GM23338 (cell line): ENCODE data around the gene ANAPC5. TPM values are rescaled to one million over a fixed set of nuclear protein-coding genes. Genes with fewer than 3 reads are reported as not detected.
"Not testable (repeated sequence)": the region's sequence is repeated elsewhere in the genome, so short reads cannot be mapped to it uniquely, and the experiment has no call there.

Source experiments
- ATAC-seq: fragments of 200-7000 bp; cut with Tn5 transposase; 3 replicates; pipeline ENCODE4 v1.9.1; 2020
- DNase-seq: peaks from one replicate; pipeline ENCODE4 v3.0.0-alpha.2; 2015; ENCODE audit warnings: low spot score
- H2AFZ ChIP-seq: fragments of 200-600 bp; sonication (generic); 2 replicates; pipeline ENCODE4 v1.8.0; 2016; ENCODE audit warnings: antibody characterized with exemption, mild to moderate bottlenecking, moderate library complexity
- H3F3A ChIP-seq: fragments of 200-600 bp; sonication (generic); replicated peaks from 2 replicates; pipeline ENCODE4 v1.8.0; 2017; ENCODE audit warnings: antibody characterized with exemption, mixed run types, low read depth
- H3K27ac ChIP-seq: fragments of 200-600 bp; sonication (generic); 2 replicates; pipeline ENCODE4 v1.6.1; 2016; ENCODE audit warnings: low read depth
- H3K27me3 ChIP-seq: fragments of 200-600 bp; sonication (generic); 2 replicates; pipeline ENCODE4 v1.8.0; 2016; ENCODE audit warnings: mild to moderate bottlenecking, mixed run types, moderate library complexity; ENCODE audit not compliant: insufficient read depth
- H3K36me3 ChIP-seq: fragments of 200-600 bp; sonication (generic); 2 replicates; pipeline ENCODE4 v1.8.0; 2016; ENCODE audit warnings: mild to moderate bottlenecking; ENCODE audit not compliant: insufficient read depth
- H3K4me1 ChIP-seq: fragments of 200-600 bp; sonication (generic); 2 replicates; pipeline ENCODE4 v1.8.0; 2016; ENCODE audit warnings: mild to moderate bottlenecking, moderate library complexity; ENCODE audit not compliant: insufficient read depth
- H3K4me2 ChIP-seq: fragments of 200-600 bp; sonication (generic); 2 replicates; pipeline ENCODE4 v1.7.1; 2017; ENCODE audit warnings: mixed run types
- H3K4me3 ChIP-seq: fragments of 200-600 bp; sonication (generic); 2 replicates; pipeline ENCODE4 v1.6.1; 2016; ENCODE audit warnings: mixed run types
- H3K79me2 ChIP-seq: fragments of 200-600 bp; sonication (generic); replicated peaks from 2 replicates; pipeline ENCODE4 v1.8.0; 2017; ENCODE audit warnings: mild to moderate bottlenecking; ENCODE audit not compliant: insufficient read depth
- H3K9me2 ChIP-seq: fragments of 200-600 bp; sonication (generic); 2 replicates; pipeline ENCODE4 v1.8.0; 2017; ENCODE audit not compliant: insufficient read depth
- H4K20me1 ChIP-seq: fragments of 200-600 bp; sonication (generic); replicated peaks from 2 replicates; pipeline ENCODE4 v1.8.0; 2017; ENCODE audit warnings: mild to moderate bottlenecking; ENCODE audit not compliant: insufficient read depth
- H3K27ac Mint-ChIP-seq: 2 replicates; pipeline ENCODE4 v1.8.0; 2020; ENCODE audit warnings: inconsistent platforms, mild to moderate bottlenecking, moderate library complexity, mixed read lengths
- H3K27me3 Mint-ChIP-seq: 3 replicates; pipeline ENCODE4 v1.8.0; 2022; ENCODE audit warnings: low read depth, mild to moderate bottlenecking, moderate library complexity, mixed read lengths, inconsistent platforms; ENCODE audit not compliant: insufficient read depth, poor library complexity
- H3K36me3 Mint-ChIP-seq: 3 replicates; pipeline ENCODE4 v1.8.0; 2021; ENCODE audit warnings: low read depth, mild to moderate bottlenecking, inconsistent platforms, moderate library complexity, mixed read lengths
- H3K4me1 Mint-ChIP-seq: 3 replicates; pipeline ENCODE4 v1.8.0; 2020; ENCODE audit warnings: mild to moderate bottlenecking, inconsistent platforms, mixed read lengths
- H3K4me3 Mint-ChIP-seq: 3 replicates; pipeline ENCODE4 v1.8.0; 2021; ENCODE audit warnings: moderate library complexity, mild to moderate bottlenecking, inconsistent platforms, mixed read lengths
- H3K9me3 Mint-ChIP-seq: 3 replicates; pipeline ENCODE4 v1.8.0; 2020; ENCODE audit warnings: moderate library complexity, mild to moderate bottlenecking, inconsistent platforms, mixed read lengths
- CREB1 ChIP-seq: fragments of 250-450 bp; sonication (Bioruptor Pico); IDR thresholded peaks from 2 replicates; pipeline ENCODE4 v1.5.0; 2020; ENCODE audit warnings: low read depth, mild to moderate bottlenecking, moderate library complexity
- EZH2 ChIP-seq: fragments of 200-600 bp; sonication (generic); IDR thresholded peaks from one replicate; pipeline ENCODE4 v1.8.0; 2017; ENCODE audit warnings: antibody characterized with exemption, mild to moderate bottlenecking, low read depth; ENCODE audit not compliant: unreplicated experiment
- JUNB ChIP-seq: IDR thresholded peaks from one replicate; pipeline ENCODE4 v1.6.1; 2016; ENCODE audit warnings: antibody characterized with exemption; ENCODE audit not compliant: unreplicated experiment
- ZNF331 ChIP-seq: fragments of 250-450 bp; sonication (Bioruptor Pico); IDR thresholded peaks from 2 replicates; pipeline ENCODE4 v1.5.0; 2020; ENCODE audit warnings: low read depth, mild to moderate bottlenecking, moderate library complexity
- polyA plus RNA-seq: library from polyadenylated mRNA; unstranded; fragments of >200 nt; fragmentation: Nextera tagmentation; extraction: Ambion mirVana; gene quantifications from 2 replicates; pipeline ENCODE4 v1.2.1, GENCODE V29; 2016
- total RNA-seq: library from RNA; depleted of rRNA; stranded (reverse); fragments of >200 nt; shearing (Covaris generic); gene quantifications from 2 replicates; pipeline ENCODE4 v1.2.3, GENCODE V29; 2014
- TF ChIP-seq, protein P1 (sequence below), 2 experiments: fragments of 200-600 bp in 1 of 2; sonication (generic) in 1 of 2; conservative IDR thresholded peaks; 2 replicates each; pipeline versions ENCODE4 v1.5.1 to v1.6.1; 2016 to 2017; ENCODE audit warnings: antibody characterized with exemption in 2 of 2, low read depth in 2 of 2, mild to moderate bottlenecking in 2 of 2, moderate library complexity in 1 of 2
- TF ChIP-seq, protein P2 (sequence below): IDR thresholded peaks from one replicate; pipeline ENCODE4 v1.6.1; 2018; ENCODE audit warnings: antibody characterized with exemption; ENCODE audit not compliant: unreplicated experiment
- TF ChIP-seq, protein P3 (sequence below): fragments of 250-450 bp; sonication (Bioruptor Pico); IDR thresholded peaks from 2 replicates; pipeline ENCODE4 v1.5.0; 2020; ENCODE audit warnings: mild to moderate bottlenecking, moderate library complexity

Gene ANAPC5
- total and polyA plus RNA-seq, 2 experiments from 2014 or later, result 65.9 to 125 TPM

DNA sequence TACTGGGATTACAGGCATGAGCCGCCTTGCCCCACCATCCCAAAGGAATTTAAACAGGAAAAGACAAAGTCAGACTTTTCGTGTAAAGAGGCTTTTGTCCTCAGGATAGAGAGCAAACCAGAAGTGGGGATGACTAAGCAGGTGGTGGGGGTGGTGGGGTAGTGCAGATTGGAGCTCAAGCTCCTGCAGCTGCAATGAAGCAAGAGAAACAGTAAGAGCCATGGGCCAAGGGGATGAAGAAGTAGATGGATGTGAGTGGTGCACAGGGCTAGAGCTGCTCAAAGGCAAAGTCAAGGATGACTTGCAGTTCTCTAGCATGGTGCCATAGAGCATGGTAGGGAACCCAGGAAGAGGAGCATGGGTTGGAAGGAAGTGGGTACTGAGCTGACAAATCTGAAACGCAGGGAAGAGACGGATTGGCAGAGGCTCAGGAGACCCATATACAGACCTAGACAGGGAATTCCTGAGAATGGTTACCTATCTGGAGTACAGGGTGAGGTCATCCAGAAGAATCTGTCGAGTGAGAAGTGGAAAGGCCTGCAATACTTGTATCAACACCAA, 36.3 kb upstream of the ANAPC5 start:
- peak overlapping the region; percentile 72 for H2AFZ ChIP-seq
- H3K4me3 ChIP-seq, result no peak overlapping the region
- no peak overlapping the region for H3K4me2 ChIP-seq
- no peaks in the 10 kb centered on the region for H3F3A ChIP-seq
- no peaks in the 10 kb centered on the region for H3K9me3 Mint-ChIP-seq
- H3K9me2 ChIP-seq, result no peaks in the 10 kb centered on the region
- peaks cover 7% of the 10 kb centered on the region for H3K27me3 Mint-ChIP-seq
- no peaks in the 10 kb centered on the region for H3K79me2 ChIP-seq
- no peaks in the 10 kb centered on the region for H3K36me3 Mint-ChIP-seq
- H3K4me3 Mint-ChIP-seq, result no peak overlapping the region
- H3K27ac Mint-ChIP-seq, result no peak overlapping the region
- H3K4me1 ChIP-seq, result no peaks in the 10 kb centered on the region
- no peak for ATAC-seq
- no peaks in the 10 kb centered on the region for H3K36me3 ChIP-seq
- H3K27me3 ChIP-seq, result no peaks in the 10 kb centered on the region
- no peak overlapping the region for H3K27ac ChIP-seq
- H3K4me1 Mint-ChIP-seq, result no peaks in the 10 kb centered on the region
- TF ChIP-seq CREB1 (CRISPR knock-in tag) (no peak), JUNB (no peak), EZH2 (no peak), ZNF331 (CRISPR knock-in tag) (no peak)
- TF ChIP-seq, protein P1, sequence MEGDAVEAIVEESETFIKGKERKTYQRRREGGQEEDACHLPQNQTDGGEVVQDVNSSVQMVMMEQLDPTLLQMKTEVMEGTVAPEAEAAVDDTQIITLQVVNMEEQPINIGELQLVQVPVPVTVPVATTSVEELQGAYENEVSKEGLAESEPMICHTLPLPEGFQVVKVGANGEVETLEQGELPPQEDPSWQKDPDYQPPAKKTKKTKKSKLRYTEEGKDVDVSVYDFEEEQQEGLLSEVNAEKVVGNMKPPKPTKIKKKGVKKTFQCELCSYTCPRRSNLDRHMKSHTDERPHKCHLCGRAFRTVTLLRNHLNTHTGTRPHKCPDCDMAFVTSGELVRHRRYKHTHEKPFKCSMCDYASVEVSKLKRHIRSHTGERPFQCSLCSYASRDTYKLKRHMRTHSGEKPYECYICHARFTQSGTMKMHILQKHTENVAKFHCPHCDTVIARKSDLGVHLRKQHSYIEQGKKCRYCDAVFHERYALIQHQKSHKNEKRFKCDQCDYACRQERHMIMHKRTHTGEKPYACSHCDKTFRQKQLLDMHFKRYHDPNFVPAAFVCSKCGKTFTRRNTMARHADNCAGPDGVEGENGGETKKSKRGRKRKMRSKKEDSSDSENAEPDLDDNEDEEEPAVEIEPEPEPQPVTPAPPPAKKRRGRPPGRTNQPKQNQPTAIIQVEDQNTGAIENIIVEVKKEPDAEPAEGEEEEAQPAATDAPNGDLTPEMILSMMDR (conservative IDR thresholded peaks at IDR 0.05; ENCODE audit: low read depth in 2 of 2), result no peak
- TF ChIP-seq, protein P2, sequence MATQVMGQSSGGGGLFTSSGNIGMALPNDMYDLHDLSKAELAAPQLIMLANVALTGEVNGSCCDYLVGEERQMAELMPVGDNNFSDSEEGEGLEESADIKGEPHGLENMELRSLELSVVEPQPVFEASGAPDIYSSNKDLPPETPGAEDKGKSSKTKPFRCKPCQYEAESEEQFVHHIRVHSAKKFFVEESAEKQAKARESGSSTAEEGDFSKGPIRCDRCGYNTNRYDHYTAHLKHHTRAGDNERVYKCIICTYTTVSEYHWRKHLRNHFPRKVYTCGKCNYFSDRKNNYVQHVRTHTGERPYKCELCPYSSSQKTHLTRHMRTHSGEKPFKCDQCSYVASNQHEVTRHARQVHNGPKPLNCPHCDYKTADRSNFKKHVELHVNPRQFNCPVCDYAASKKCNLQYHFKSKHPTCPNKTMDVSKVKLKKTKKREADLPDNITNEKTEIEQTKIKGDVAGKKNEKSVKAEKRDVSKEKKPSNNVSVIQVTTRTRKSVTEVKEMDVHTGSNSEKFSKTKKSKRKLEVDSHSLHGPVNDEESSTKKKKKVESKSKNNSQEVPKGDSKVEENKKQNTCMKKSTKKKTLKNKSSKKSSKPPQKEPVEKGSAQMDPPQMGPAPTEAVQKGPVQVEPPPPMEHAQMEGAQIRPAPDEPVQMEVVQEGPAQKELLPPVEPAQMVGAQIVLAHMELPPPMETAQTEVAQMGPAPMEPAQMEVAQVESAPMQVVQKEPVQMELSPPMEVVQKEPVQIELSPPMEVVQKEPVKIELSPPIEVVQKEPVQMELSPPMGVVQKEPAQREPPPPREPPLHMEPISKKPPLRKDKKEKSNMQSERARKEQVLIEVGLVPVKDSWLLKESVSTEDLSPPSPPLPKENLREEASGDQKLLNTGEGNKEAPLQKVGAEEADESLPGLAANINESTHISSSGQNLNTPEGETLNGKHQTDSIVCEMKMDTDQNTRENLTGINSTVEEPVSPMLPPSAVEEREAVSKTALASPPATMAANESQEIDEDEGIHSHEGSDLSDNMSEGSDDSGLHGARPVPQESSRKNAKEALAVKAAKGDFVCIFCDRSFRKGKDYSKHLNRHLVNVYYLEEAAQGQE, result no peak
- TF ChIP-seq, protein P3, sequence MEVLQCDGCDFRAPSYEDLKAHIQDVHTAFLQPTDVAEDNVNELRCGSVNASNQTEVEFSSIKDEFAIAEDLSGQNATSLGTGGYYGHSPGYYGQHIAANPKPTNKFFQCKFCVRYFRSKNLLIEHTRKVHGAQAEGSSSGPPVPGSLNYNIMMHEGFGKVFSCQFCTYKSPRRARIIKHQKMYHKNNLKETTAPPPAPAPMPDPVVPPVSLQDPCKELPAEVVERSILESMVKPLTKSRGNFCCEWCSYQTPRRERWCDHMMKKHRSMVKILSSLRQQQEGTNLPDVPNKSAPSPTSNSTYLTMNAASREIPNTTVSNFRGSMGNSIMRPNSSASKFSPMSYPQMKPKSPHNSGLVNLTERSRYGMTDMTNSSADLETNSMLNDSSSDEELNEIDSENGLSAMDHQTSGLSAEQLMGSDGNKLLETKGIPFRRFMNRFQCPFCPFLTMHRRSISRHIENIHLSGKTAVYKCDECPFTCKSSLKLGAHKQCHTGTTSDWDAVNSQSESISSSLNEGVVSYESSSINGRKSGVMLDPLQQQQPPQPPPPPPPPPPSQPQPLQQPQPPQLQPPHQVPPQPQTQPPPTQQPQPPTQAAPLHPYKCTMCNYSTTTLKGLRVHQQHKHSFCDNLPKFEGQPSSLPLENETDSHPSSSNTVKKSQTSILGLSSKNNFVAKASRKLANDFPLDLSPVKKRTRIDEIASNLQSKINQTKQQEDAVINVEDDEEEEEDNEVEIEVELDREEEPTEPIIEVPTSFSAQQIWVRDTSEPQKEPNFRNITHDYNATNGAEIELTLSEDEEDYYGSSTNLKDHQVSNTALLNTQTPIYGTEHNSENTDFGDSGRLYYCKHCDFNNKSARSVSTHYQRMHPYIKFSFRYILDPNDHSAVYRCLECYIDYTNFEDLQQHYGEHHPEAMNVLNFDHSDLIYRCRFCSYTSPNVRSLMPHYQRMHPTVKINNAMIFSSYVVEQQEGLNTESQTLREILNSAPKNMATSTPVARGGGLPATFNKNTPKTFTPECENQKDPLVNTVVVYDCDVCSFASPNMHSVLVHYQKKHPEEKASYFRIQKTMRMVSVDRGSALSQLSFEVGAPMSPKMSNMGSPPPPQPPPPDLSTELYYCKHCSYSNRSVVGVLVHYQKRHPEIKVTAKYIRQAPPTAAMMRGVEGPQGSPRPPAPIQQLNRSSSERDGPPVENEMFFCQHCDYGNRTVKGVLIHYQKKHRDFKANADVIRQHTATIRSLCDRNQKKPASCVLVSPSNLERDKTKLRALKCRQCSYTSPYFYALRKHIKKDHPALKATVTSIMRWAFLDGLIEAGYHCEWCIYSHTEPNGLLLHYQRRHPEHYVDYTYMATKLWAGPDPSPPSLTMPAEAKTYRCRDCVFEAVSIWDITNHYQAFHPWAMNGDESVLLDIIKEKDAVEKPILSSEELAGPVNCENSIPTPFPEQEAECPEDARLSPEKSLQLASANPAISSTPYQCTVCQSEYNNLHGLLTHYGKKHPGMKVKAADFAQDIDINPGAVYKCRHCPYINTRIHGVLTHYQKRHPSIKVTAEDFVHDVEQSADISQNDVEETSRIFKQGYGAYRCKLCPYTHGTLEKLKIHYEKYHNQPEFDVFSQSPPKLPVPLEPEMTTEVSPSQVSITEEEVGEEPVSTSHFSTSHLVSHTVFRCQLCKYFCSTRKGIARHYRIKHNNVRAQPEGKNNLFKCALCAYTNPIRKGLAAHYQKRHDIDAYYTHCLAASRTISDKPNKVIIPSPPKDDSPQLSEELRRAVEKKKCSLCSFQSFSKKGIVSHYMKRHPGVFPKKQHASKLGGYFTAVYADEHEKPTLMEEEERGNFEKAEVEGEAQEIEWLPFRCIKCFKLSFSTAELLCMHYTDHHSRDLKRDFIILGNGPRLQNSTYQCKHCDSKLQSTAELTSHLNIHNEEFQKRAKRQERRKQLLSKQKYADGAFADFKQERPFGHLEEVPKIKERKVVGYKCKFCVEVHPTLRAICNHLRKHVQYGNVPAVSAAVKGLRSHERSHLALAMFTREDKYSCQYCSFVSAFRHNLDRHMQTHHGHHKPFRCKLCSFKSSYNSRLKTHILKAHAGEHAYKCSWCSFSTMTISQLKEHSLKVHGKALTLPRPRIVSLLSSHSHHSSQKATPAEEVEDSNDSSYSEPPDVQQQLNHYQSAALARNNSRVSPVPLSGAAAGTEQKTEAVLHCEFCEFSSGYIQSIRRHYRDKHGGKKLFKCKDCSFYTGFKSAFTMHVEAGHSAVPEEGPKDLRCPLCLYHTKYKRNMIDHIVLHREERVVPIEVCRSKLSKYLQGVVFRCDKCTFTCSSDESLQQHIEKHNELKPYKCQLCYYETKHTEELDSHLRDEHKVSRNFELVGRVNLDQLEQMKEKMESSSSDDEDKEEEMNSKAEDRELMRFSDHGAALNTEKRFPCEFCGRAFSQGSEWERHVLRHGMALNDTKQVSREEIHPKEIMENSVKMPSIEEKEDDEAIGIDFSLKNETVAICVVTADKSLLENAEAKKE (CRISPR knock-in tag), result no peak
- no peaks in the 10 kb centered on the region for H4K20me1 ChIP-seq
- DNase-seq, result no peak

DNA sequence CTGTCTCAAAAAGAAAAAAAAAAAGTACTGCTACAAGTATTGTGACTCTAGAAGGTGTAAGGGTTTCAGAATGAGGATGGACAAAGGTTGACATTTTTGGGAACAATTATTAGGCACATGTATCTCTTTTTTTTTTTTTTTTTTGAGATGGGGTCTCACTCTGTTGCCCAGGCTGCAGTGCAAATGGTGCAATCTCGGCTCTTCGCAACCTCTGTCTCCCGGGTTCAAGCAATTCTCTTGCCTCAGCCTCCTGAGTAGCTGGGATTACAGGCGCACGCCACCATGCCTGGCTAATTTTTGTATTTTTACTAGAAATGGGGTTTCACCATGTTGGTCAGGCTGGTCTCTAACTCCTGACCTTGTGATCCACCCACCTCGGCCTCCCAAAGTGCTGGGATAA, 32.7 kb upstream of the ANAPC5 start:
- H3K36me3 Mint-ChIP-seq, H3F3A ChIP-seq, H4K20me1 ChIP-seq, ATAC-seq, H3K4me3 Mint-ChIP-seq, H3K9me2 ChIP-seq, H2AFZ ChIP-seq, H3K4me1 ChIP-seq, H3K27me3 Mint-ChIP-seq, H3K27ac ChIP-seq, H3K79me2 ChIP-seq, H3K27me3 ChIP-seq, H3K4me1 Mint-ChIP-seq, H3K9me3 Mint-ChIP-seq, H3K36me3 ChIP-seq, DNase-seq, H3K4me2 ChIP-seq, H3K27ac Mint-ChIP-seq, H3K4me3 ChIP-seq: not testable (repeated sequence)
